Thyroid gland (tissue), 4 donors: ENCODE results near the gene ZNF750.

Experiments used
- POLR2A ChIP-seq, 2 donors: fragments of 450-650 bp; IDR thresholded peaks; one replicate each; pipeline ENCODE4 v1.6.1; 2017; ENCODE audit warnings: antibody characterized with exemption in 2 of 2, mild to moderate bottlenecking in 2 of 2, moderate library complexity in 1 of 2
- TF ChIP-seq, protein P1 (sequence below), 6 experiments: fragments of 200-600 bp in 3 of 6; fragments of 450-650 bp in 3 of 6; sonication (generic) in 3 of 6; IDR thresholded peaks; one replicate each; pipeline ENCODE4 v1.5.1; 2016 to 2019; ENCODE audit warnings: antibody characterized with exemption in 6 of 6, mild to moderate bottlenecking in 2 of 6, inconsistent platforms in 1 of 6, moderate library complexity in 1 of 6

DNA sequence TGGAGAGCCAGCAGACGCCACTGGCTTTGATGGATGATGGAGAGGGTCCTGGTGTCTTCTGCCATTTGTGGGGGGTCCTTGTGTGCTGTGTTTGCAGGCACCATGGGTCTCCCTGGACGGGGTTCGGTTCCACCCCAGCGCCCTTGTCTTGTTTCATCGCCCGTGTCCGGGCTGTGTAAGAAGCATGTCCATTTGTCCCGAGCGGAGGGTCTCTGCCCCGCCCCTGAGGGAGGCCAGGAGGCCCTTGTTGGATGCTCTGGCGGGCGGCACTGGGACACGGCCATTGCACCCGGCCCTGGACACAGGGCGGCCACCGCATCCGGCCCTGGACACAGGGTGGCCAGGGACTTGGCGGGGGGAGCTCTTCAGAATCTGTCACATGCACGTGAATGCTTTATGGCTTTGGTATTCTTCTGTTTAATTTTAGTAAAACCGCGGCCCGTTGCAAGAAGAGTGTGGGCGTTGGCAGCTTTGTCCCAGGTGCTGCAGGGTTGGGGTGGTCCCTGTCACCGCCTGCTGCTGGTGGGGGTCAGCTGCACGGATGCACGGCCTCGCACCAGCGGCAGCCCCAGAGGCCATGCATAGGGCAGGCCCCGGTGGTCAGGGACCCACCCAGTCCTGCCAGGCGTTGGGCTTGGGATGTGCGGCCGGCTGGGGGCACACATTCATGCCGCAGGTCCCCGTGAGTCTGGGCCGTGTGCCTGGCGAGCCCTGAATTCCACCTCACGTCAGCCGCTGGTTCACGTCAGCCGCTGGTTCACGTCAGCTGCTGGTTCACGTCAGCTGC is 21.0 kb upstream of the ZNF750 start:
- TF ChIP-seq, protein P1, sequence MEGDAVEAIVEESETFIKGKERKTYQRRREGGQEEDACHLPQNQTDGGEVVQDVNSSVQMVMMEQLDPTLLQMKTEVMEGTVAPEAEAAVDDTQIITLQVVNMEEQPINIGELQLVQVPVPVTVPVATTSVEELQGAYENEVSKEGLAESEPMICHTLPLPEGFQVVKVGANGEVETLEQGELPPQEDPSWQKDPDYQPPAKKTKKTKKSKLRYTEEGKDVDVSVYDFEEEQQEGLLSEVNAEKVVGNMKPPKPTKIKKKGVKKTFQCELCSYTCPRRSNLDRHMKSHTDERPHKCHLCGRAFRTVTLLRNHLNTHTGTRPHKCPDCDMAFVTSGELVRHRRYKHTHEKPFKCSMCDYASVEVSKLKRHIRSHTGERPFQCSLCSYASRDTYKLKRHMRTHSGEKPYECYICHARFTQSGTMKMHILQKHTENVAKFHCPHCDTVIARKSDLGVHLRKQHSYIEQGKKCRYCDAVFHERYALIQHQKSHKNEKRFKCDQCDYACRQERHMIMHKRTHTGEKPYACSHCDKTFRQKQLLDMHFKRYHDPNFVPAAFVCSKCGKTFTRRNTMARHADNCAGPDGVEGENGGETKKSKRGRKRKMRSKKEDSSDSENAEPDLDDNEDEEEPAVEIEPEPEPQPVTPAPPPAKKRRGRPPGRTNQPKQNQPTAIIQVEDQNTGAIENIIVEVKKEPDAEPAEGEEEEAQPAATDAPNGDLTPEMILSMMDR (IDR thresholded peaks at IDR 0.05): no peak
- no peak for TF ChIP-seq POLR2A (IDR thresholded peaks at IDR 0.05)
